B cell (primary cell): ENCODE data around the gene SMARCD3. TPM values are rescaled to one million over a fixed set of nuclear protein-coding genes. Genes with fewer than 3 reads are reported as not detected.

Source experiments
- ATAC-seq: fragments of 200-7000 bp; cut with Tn5 transposase; one replicate; pipeline ENCODE4 v1.10.0; 2021; ENCODE audit warnings: low read depth, mild to moderate bottlenecking, moderate number of reproducible peaks, moderate library complexity
- CTCF ChIA-PET: fragments of 350-600 bp; sonication (Branson Sonifier 250); formaldehyde crosslinking; loops from one replicate; lab custom pipeline; 2021; ENCODE audit warnings: antibody characterized with exemption, inconsistent platforms; lab: Charles Lee
- POLR2A ChIA-PET: fragments of 350-600 bp; sonication (Branson Sonifier 250); formaldehyde crosslinking; loops from one replicate; lab custom pipeline; 2021; ENCODE audit warnings: antibody characterized with exemption; lab: Charles Lee
- DNase-seq: peaks from one replicate; pipeline ENCODE4 v3.0.0; 2013
- H2AFZ ChIP-seq: 2 replicates; pipeline ENCODE4 v1.6.1; 2012; ENCODE audit warnings: mild to moderate bottlenecking, low read depth, low read length; ENCODE audit not compliant: insufficient read depth, poor library complexity, severe bottlenecking
- H3K27ac ChIP-seq, 2 donors: 1 replicate in 1 of 2; 2 replicates in 1 of 2; pipeline ENCODE4 v1.5.1; 2012 to 2013; ENCODE audit warnings: low read length in 2 of 2, mild to moderate bottlenecking in 2 of 2, moderate library complexity in 1 of 2
- H3K27me3 ChIP-seq, 4 experiments: fragments of 200-600 bp in 1 of 4; sonication (generic) in 1 of 4; replicated peaks in 1 of 4; 1 replicate in 2 of 4; 2 replicates in 2 of 4; pipeline versions ENCODE4 v1.6.1 to v1.7.0; 2013 to 2016; ENCODE audit warnings: low read length in 3 of 4, mild to moderate bottlenecking in 2 of 4, mixed read lengths in 1 of 4, moderate library complexity in 1 of 4; ENCODE audit not compliant: insufficient read depth in 4 of 4, control insufficient read depth in 3 of 4; ENCODE audit errors: control extremely low read depth in 1 of 4
- H3K36me3 ChIP-seq, 2 experiments: replicated peaks in 1 of 2; 1 replicate in 1 of 2; 2 replicates in 1 of 2; pipeline versions ENCODE4 v1.6.1 to v1.7.1; 2013; ENCODE audit warnings: low read length in 1 of 2; ENCODE audit not compliant: insufficient read depth in 2 of 2, control insufficient read depth in 1 of 2; ENCODE audit errors: control extremely low read depth in 1 of 2, extremely low read depth in 1 of 2
- H3K4me1 ChIP-seq, 2 donors: fragments of 200-600 bp in 1 of 2; sonication (generic) in 1 of 2; 1 replicate in 1 of 2; 2 replicates in 1 of 2; pipeline versions ENCODE4 v1.5.1 to v1.6.1; 2013 to 2017; ENCODE audit warnings: low read length in 2 of 2; ENCODE audit not compliant: control insufficient read depth in 2 of 2, insufficient read depth in 2 of 2
- H3K4me2 ChIP-seq: replicated peaks from 2 replicates; pipeline ENCODE3; 2012; ENCODE audit warnings: mild to moderate bottlenecking, low read depth, low read length; ENCODE audit not compliant: poor library complexity, severe bottlenecking
- H3K4me3 ChIP-seq, 5 experiments: fragments of 200-600 bp in 1 of 5; sonication (generic) in 1 of 5; 1 replicate in 3 of 5; 2 replicates in 2 of 5; pipeline versions ENCODE4 v1.5.1 to v1.7.0; 2011 to 2016; ENCODE audit warnings: low read length in 4 of 5, mild to moderate bottlenecking in 4 of 5, low read depth in 2 of 5, control low read depth in 1 of 5, moderate library complexity in 1 of 5; ENCODE audit not compliant: insufficient read depth in 1 of 5; ENCODE audit errors: control extremely low read depth in 1 of 5, extremely low read depth in 1 of 5
- H3K79me2 ChIP-seq: fragments of 200-600 bp; sonication (generic); one replicate; pipeline ENCODE4 v1.6.0; 2016; ENCODE audit warnings: low read length; ENCODE audit not compliant: control insufficient read depth, insufficient read depth
- H3K9ac ChIP-seq: fragments of 200-600 bp; sonication (generic); 2 replicates; pipeline ENCODE4 v1.6.1; 2017; ENCODE audit warnings: mild to moderate bottlenecking, low read length, moderate library complexity
- H3K9me3 ChIP-seq, 3 donors: one replicate each; pipeline versions ENCODE4 v1.6.1 to v1.7.1; 2013; ENCODE audit warnings: low read length in 2 of 3; ENCODE audit not compliant: control insufficient read depth in 2 of 3, insufficient read depth in 1 of 3; ENCODE audit errors: control extremely low read depth in 1 of 3
- H4K20me1 ChIP-seq: 2 replicates; pipeline ENCODE4 v1.6.0; 2012; ENCODE audit warnings: mild to moderate bottlenecking, low read length; ENCODE audit not compliant: insufficient read depth, control insufficient read depth, poor library complexity, severe bottlenecking
- H3K27ac Mint-ChIP-seq: one replicate; pipeline ENCODE4 v1.8.0; 2021; ENCODE audit warnings: mixed read lengths
- H3K27me3 Mint-ChIP-seq: one replicate; pipeline ENCODE4 v1.8.0; 2021; ENCODE audit warnings: mixed read lengths
- H3K4me1 Mint-ChIP-seq: one replicate; pipeline ENCODE4 v1.8.0; 2021; ENCODE audit warnings: mixed read lengths
- H3K4me3 Mint-ChIP-seq: one replicate; pipeline ENCODE4 v1.8.0; 2021; ENCODE audit warnings: mixed read lengths
- H3K9me3 Mint-ChIP-seq: one replicate; pipeline ENCODE4 v1.8.0; 2022; ENCODE audit warnings: mixed read lengths; ENCODE audit not compliant: insufficient read depth
- CTCF ChIP-seq: fragments of 200-600 bp; IDR thresholded peaks from one replicate; pipeline ENCODE4 v1.8.0; 2022; ENCODE audit warnings: antibody characterized with exemption, mild to moderate bottlenecking
- EZH2 ChIP-seq: IDR thresholded peaks from 2 replicates; pipeline ENCODE4 v1.6.1; 2012; ENCODE audit warnings: borderline replicate concordance, low read depth, mild to moderate bottlenecking, moderate library complexity, low read length; ENCODE audit not compliant: insufficient read depth, poor library complexity, severe bottlenecking
- WGBS: methylation state at CpG from one replicate; pipeline ENCODE4 v1.1.5; 2013; ENCODE audit warnings: missing lambda C conversion rate; ENCODE audit not compliant: insufficient coverage; 5-methylcytosine and 5-hydroxymethylcytosine counted together
- intact Hi-C: fragments of 100-400 bp; cut with micrococcal nuclease; formaldehyde crosslinking; loops from one replicate; pipeline ENCODE4 v1.10.0; 2022
- polyA plus RNA-seq: library from polyadenylated mRNA; depleted of rRNA; stranded (reverse); fragments of >200 nt; gene quantifications from 2 replicates; pipeline ENCODE4 v1.2.3, GENCODE V29; 2012
- total RNA-seq, 2 donors: library from RNA; stranded (reverse); fragments of 120-200 nt in 1 of 2; gene quantifications; 1 replicate in 1 of 2; 2 replicates in 1 of 2; pipeline versions ENCODE4 v1.2.3 to v1.2.4, GENCODE V29; 2013 to 2022

The SMARCD3 gene
- total and polyA plus RNA-seq, 2 donors (not counting 1 experiment from before 2014, with no cell fraction given): 1.0 TPM; not detected in 1

GRCh38 chr7:151212626-151213025 is 35.9 kb downstream of the SMARCD3 start:
- peaks cover 0 to 39% of the 10 kb centered on the region in 2 experiments for H3K36me3 ChIP-seq
- Mint-ChIP-seq H3K9me3 (no peaks in the 10 kb centered on the region), H3K4me1 (no peaks in the 10 kb centered on the region), H3K27ac (no peak overlapping the region), H3K27me3 (no peaks in the 10 kb centered on the region), H3K4me3 (no peak overlapping the region)
- H3K79me2 ChIP-seq: no peaks in the 10 kb centered on the region
- no peaks in the 10 kb centered on the region for H3K4me1 ChIP-seq
- no peak overlapping the region for H2AFZ ChIP-seq
- TF ChIP-seq CTCF (no peak), EZH2 (no peak)
- no peaks in the 10 kb centered on the region for H4K20me1 ChIP-seq
- 95% methylated on average over 3 of the region's 5 CpGs for WGBS
- H3K27me3 ChIP-seq: no peaks in the 10 kb centered on the region
- no peak for DNase-seq
- CTCF ChIA-PET: no interaction called here
- intact Hi-C loops: no loop called here
- no peak for ATAC-seq
- no peak overlapping the region for H3K4me2 ChIP-seq
- H3K27ac ChIP-seq: no peak overlapping the region
- POLR2A ChIA-PET: no interaction called here
- H3K9ac ChIP-seq: no peak overlapping the region
- H3K4me3 ChIP-seq: no peak overlapping the region
- H3K9me3 ChIP-seq: no peaks in the 10 kb centered on the region

GRCh38 chr7:151211155-151211772 is 37.2 kb downstream of the SMARCD3 start:
- Histone ChIP-seq H3K36me3 (peaks cover 0 to 26% of the 10 kb centered on the region in 2 experiments), H3K4me2 (no peak overlapping the region), H2AFZ (no peak overlapping the region), H3K4me1 (no peaks in the 10 kb centered on the region), H3K4me3 (no peak overlapping the region), H3K9ac (no peak overlapping the region), H4K20me1 (no peaks in the 10 kb centered on the region), H3K27me3 (peaks cover 0 to under 1% (median 0%) of the 10 kb centered on the region in 4 experiments), H3K79me2 (no peaks in the 10 kb centered on the region), H3K9me3 (no peaks in the 10 kb centered on the region), H3K27ac (no peak overlapping the region)
- no peaks in the 10 kb centered on the region for H3K9me3 Mint-ChIP-seq
- no peaks in the 10 kb centered on the region for H3K4me1 Mint-ChIP-seq
- peaks cover 3% of the 10 kb centered on the region for H3K27me3 Mint-ChIP-seq
- no peak for DNase-seq
- 100% methylated on average over 1 of the region's 3 CpGs for WGBS
- H3K4me3 Mint-ChIP-seq: no peak overlapping the region
- ChIA-PET POLR2A (no interaction called here), CTCF (interaction anchor here (0.8 kb wide), 1 partner anchor 39 kb away, joined by 3 read pairs; no protein-coding TSS in a partner anchor)
- no peak for ATAC-seq
- TF ChIP-seq CTCF (no peak), EZH2 (no peak)
- intact Hi-C loops: no loop called here
- no peak overlapping the region for H3K27ac Mint-ChIP-seq
